ENCODE measurements around the gene KRT24. TPM values are rescaled to one million over a fixed set of nuclear protein-coding genes. Genes with fewer than 3 reads are reported as not detected.

KRT24 gene
- total RNA-seq, 1 experiment from 2014 or later = not detected

DNA sequence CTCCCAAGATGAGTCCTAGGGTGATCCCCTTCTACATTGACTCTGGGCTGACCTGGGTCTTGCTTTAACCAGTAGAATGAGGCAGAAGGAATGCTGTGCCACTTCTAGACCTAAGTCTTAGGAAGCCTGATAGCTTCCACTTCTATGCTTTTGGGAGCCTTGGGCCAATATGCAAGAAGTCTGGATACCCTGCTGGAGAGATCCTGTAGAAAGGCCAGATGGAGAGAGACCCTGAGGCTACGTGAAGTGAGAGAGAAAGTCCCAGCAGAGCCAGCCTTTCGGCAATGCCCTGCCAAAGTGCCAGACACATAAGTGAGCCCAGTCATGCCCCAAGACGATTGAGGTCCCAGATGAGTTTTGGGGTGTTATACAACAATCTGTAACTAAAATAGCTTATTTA lies 40.3 kb downstream of the KRT24 start:
- CTCF ChIA-PET = no interaction called here
- no peak for TF ChIP-seq EZH2 (IDR thresholded peaks at IDR 0.05; ENCODE audit: low read depth)
- TF ChIP-seq, protein P1, sequence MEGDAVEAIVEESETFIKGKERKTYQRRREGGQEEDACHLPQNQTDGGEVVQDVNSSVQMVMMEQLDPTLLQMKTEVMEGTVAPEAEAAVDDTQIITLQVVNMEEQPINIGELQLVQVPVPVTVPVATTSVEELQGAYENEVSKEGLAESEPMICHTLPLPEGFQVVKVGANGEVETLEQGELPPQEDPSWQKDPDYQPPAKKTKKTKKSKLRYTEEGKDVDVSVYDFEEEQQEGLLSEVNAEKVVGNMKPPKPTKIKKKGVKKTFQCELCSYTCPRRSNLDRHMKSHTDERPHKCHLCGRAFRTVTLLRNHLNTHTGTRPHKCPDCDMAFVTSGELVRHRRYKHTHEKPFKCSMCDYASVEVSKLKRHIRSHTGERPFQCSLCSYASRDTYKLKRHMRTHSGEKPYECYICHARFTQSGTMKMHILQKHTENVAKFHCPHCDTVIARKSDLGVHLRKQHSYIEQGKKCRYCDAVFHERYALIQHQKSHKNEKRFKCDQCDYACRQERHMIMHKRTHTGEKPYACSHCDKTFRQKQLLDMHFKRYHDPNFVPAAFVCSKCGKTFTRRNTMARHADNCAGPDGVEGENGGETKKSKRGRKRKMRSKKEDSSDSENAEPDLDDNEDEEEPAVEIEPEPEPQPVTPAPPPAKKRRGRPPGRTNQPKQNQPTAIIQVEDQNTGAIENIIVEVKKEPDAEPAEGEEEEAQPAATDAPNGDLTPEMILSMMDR (conservative IDR thresholded peaks at IDR 0.05) = no peak
- Histone ChIP-seq H4K20me1 (ENCODE audit: insufficient read depth) (no peaks in the 10 kb centered on the region), H2AFZ (no peak overlapping the region; the same call in 1 of the 2 replicates), H3K27ac (no peak overlapping the region), H3F3A (ENCODE audit: insufficient read depth, low read depth) (no peaks in the 10 kb centered on the region), H3K4me3 (no peak overlapping the region), H3K27me3 (ENCODE audit: insufficient read depth, low read depth) (no peaks in the 10 kb centered on the region), H3K79me2 (ENCODE audit: low read depth) (no peaks in the 10 kb centered on the region), H3K9me3 (ENCODE audit: insufficient read depth, low read depth) (no peaks in the 10 kb centered on the region), H3K36me3 (ENCODE audit: low read depth) (no peaks in the 10 kb centered on the region), H3K4me1 (replicated peaks; ENCODE audit: insufficient read depth) (no peaks in the 10 kb centered on the region), H3K4me2 (no peak overlapping the region), H3K9me2 (ENCODE audit: insufficient read depth) (no peaks in the 10 kb centered on the region)
- intact Hi-C loops (cut with micrococcal nuclease; ENCODE audit: unreplicated experiment) = no loop called here
- POLR2A ChIA-PET (ENCODE audit: unreplicated experiment) = no interaction called here
- no TSS peak for BruUV-seq (replicated peaks)
- no peak for DNase-seq

DNA sequence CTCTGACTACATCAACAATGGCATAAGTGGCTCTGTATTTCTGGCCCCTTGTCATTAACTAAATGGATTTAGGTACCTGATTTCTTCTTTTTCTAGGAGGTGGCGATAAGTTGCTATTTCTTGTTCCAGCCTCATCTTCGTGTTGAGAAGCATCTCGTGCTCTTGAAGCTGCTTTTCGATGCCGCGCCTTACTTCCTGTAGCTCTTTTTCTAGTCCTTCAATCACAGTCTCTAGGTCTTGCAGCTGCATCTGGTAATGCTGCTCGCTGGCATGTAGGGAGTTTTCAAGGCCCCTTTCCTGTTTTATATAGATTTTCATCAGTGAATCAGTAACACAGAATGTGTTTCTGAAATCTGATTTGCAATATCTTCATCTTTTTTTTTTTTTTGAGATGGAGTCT lies 43.6 kb downstream of the KRT24 start:
- intact Hi-C loops (cut with micrococcal nuclease; ENCODE audit: unreplicated experiment) = no loop called here
- Histone ChIP-seq H3K4me2 (no peak overlapping the region), H3K27me3 (ENCODE audit: insufficient read depth, low read depth) (no peaks in the 10 kb centered on the region), H3K4me1 (replicated peaks; ENCODE audit: insufficient read depth) (no peaks in the 10 kb centered on the region), H3K9me3 (ENCODE audit: insufficient read depth, low read depth) (no peaks in the 10 kb centered on the region), H3K36me3 (ENCODE audit: low read depth) (no peaks in the 10 kb centered on the region), H3K9me2 (ENCODE audit: insufficient read depth) (no peaks in the 10 kb centered on the region), H2AFZ (no peak overlapping the region), H3F3A (ENCODE audit: insufficient read depth, low read depth) (no peaks in the 10 kb centered on the region), H3K4me3 (no peak overlapping the region), H3K79me2 (ENCODE audit: low read depth) (no peaks in the 10 kb centered on the region), H4K20me1 (ENCODE audit: insufficient read depth) (no peaks in the 10 kb centered on the region), H3K27ac (no peak overlapping the region)
- ChIA-PET POLR2A (ENCODE audit: unreplicated experiment) (no interaction called here), CTCF (no interaction called here)
- TF ChIP-seq EZH2 (IDR thresholded peaks at IDR 0.05; ENCODE audit: low read depth) = no peak
- TF ChIP-seq, protein P1 (conservative IDR thresholded peaks at IDR 0.05) = no peak
- no peak for DNase-seq
- BruUV-seq (replicated peaks) = no TSS peak

DNA sequence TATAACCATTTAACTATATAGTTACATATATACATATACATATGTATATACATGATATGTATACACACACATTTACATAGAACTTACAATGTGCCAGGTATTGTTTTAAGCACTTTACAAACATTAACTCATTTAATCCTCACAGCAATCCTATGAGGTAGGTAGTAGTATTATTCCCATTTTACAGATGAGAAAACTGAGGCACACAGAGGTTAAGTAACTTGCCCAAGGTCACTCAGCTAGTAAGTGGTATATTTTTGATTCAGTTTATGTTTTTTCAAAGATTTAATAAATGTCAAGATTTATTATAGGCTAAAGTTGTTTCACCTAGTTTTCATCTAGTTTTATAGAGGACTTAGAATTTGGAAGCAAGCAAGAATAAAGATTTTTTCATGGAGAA lies 45.2 kb downstream of the KRT24 start:
- Histone ChIP-seq H3K79me2 (ENCODE audit: low read depth) (no peaks in the 10 kb centered on the region), H3K9me2 (ENCODE audit: insufficient read depth) (no peaks in the 10 kb centered on the region), H2AFZ (no peak overlapping the region), H3K4me3 (no peak overlapping the region), H3K9me3 (ENCODE audit: insufficient read depth, low read depth) (no peaks in the 10 kb centered on the region), H3K4me2 (no peak overlapping the region), H3K27me3 (ENCODE audit: insufficient read depth, low read depth) (no peaks in the 10 kb centered on the region), H3K27ac (no peak overlapping the region), H3F3A (ENCODE audit: insufficient read depth, low read depth) (no peaks in the 10 kb centered on the region), H3K36me3 (ENCODE audit: low read depth) (no peaks in the 10 kb centered on the region), H3K4me1 (replicated peaks; ENCODE audit: insufficient read depth) (no peaks in the 10 kb centered on the region), H4K20me1 (ENCODE audit: insufficient read depth) (no peaks in the 10 kb centered on the region)
- TF ChIP-seq, protein P1 (conservative IDR thresholded peaks at IDR 0.05) = no peak
- TF ChIP-seq EZH2 (IDR thresholded peaks at IDR 0.05; ENCODE audit: low read depth) = no peak
- intact Hi-C loops (cut with micrococcal nuclease; ENCODE audit: unreplicated experiment) = no loop called here
- CTCF ChIA-PET = no interaction called here
- BruUV-seq (replicated peaks) = no TSS peak
- DNase-seq = no peak
- POLR2A ChIA-PET (ENCODE audit: unreplicated experiment) = interaction anchor here (0.7 kb wide), 1 partner anchor 161 kb away, joined by 4 read pairs; no protein-coding TSS in a partner anchor
